LHCN-M2 (cell line): ENCODE results near the gene NOL4. TPM values are rescaled to one million over a fixed set of nuclear protein-coding genes. Genes with fewer than 3 reads are reported as not detected.
"Not testable (repeated sequence)": the region's sequence is repeated elsewhere in the genome, so short reads cannot be mapped to it uniquely, and the experiment has no call there.

Experiments used
- DNase-seq: peaks from one replicate; pipeline ENCODE4 v3.0.0-alpha.2; 2012; ENCODE audit warnings: low read depth
- polyA plus RNA-seq: library from polyadenylated mRNA; unstranded; fragments of >200 nt; gene quantifications from one replicate; pipeline ENCODE4 v1.2.1, GENCODE V29; 2012; ENCODE audit warnings: missing spikeins
- total RNA-seq: library from RNA; depleted of rRNA; stranded (reverse); fragments of >200 nt; gene quantifications from 2 replicates; pipeline ENCODE4 v1.2.3, GENCODE V29; 2014; rRNA removed

Gene NOL4
- total RNA-seq: not detected in 2 replicates
- not detected for polyA plus RNA-seq

DNA sequence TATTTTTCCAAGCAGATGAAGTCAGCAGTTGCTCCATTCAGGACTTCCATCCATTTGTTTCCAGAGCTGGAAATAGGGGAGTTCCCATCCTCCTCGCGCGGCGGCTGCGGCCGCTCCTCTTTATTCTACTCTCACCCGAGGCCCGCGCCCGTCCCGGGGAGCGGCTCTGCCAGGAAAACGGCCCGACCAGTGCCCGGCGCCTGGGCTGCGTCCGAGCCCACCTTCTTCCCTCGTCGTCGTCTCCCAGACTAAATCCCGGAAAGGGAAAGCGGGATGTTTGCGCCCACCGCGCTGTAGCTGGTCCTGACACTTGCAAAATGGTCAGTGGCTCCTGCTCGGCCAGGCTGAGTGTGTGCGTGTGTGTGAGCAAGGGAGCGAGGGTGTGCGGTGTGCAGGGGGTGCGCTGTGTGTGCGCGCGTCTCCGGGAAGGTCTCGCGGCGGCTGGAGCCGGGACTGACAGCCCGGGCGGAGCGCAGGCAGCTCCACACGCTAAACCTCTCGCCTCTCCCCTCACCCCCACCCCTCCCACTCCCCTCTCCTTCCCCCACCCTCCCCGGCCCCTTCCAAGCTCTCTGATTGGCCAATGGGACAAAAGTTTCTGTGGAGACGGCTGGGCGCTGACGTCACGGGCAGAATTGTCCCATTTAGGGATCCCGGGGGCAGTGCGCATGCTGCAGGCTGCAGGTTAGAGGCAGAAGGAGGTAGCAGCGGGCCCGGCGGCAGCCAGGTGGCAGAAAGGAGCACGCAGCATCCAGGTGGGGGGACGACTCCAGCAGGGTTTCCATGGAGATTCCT lies at the start of gene NOL4:
Gene NOL4 (minus strand): TSS at position 491 of the 795 bp plus-strand sequence. CDS start 1,660 bp downstream, outside the sequence.
- no peak for DNase-seq

- DNase-seq: not testable (repeated sequence)
Measured at GRCh38 chr18:34266029-34266428, 41.3 kb upstream of the NOL4 start.

DNA sequence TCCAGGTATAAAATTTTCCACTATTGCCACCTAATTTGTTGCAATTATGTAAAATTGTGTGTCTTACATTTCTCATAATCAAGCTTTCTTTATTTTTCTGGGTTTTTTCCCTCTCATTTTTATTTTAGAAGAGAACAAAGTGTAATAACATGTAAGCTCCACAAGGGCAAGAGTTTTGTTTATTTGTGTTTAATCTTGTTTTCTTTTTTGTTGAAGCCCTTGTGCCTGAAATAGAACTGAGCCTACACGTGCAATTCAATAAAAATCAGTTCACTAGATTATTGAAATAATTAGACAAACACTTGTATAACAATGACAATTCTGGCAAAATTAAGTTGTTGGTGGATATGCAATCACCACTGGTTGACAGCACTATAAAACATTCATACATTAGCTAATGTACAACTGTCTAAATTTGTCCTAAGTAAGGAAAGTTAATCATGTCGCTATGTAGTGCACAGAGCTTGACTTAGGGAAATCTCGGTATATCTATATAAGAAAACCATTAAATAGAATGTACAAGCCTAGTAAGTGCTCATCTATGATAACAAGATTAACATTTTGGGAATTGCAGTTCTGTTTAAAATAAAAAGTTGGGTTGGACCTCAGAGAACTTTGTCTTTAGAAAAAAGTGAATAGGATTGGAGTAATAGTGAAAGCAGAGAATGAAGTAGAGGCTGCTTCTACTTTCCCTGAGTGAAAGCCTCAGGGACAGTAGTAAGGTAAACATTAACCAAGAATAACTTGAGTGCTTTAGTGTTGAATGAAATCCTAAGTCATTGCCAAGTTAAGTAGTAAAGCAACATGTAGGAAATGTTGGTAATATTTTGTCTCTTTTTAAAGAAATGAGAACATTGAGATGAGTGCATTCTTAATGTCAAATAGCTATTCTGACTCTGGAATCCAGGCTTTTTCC lies 37.4 kb upstream of the NOL4 start:
- no peak for DNase-seq

DNA sequence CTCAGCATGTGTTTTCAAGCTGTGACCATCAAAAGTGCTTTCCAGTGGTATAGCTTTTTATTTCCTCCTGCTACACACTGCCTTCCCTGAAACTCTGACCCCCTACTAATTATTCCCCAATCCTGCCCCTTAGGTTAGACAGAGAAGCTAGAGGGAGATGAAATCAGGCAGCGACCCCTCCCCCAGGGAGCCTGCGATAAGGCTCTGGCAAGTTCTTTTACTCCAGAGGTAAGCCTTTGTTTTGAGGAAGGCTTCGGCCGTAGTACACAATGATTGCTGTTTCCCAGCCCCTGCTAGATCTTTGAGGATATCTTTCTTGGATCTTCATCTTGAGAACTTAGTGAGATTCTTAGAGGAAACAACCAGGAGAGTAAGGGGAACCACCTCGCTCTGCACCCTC lies 33.5 kb upstream of the NOL4 start:
- DNase-seq: no peak

- no peak for DNase-seq
Measured at GRCh38 chr18:34251919-34252318, 27.2 kb upstream of the NOL4 start.

DNA sequence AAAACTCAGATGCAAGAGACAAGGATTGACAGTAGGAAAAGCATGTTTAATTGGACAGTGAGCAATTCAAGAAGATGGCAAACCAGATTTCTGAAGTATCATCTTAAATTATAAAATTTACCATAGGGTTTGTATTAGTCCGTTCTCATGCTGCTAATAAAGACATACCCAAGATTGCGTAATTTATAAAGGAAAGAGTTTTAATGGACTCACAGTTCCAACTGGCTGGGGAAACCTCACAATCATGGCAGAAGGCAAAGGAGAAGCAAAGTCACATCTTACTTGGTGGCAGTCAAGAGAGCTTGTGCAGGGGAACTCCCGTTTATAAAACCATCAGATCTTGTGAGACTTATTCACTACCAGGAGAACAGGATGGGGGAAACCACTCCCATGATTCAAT lies 24.0 kb upstream of the NOL4 start:
- DNase-seq: no peak

DNA sequence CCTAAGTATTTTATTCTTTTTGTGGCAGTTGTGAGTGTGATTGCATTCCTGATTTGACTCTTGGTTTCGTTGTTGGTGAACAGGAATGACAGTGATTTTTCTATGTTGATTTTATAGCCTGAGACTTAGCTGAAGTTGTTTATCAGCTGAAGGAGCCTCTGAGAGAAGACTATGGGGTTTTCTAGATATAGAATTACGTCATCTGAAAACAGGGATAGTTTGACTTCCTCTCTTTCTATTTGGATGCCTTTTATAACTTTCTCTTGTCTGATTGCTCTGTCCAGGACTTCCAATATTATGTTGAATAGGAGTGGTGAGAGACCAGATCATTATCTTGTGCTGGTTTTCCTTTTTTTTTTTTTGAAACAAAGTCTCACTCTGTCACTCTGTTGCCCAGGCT lies 18.0 kb upstream of the NOL4 start:
- DNase-seq: no peak

- not testable (repeated sequence) for DNase-seq
Measured at GRCh38 chr18:34233781-34234388, 9.2 kb upstream of the NOL4 start.

DNA sequence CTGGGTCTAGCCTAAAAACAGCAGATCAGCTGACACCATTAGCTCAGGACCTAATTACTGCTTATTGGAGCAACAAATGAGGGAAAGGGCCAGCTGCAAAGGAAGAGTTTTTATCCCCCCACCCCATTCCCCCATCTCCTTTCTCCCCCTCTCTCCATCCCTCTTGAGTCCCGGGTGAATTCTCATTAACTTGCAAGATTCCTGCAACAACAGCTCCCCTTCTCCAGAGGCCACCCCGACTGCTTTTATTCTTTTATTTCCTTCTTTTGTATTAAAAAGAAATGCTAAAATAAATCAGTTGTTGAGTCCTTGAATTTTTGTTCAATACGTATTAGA lies 473 bp upstream of the NOL4 start:
- no peak for DNase-seq

DNA sequence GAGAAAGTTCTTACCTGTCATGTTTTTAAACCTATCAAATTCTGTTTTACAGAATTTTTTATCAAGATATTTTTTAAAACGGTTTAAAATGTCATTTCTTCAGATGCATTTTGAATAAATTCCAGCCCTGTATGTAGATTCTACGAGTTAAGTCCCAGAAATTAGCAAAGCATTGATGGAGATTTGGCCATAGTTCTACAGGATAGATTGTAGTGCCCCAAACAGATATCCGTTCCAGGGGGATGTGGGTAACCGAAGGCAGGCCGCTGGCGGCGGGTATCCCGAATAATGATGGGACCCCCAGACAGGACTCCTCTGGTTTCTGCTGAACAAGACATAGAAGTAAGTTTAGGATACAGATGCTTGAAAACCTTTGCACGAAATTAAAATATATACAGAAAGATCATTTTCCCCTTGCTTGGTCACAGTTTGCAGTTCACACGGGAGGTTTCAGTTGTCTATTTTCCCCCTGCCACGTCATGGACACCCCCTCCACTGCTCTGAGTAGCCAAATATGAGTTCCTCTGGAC lies 755 bp downstream of the NOL4 start:
- DNase-seq: no peak

- no peak for DNase-seq
Measured at GRCh38 chr18:34223164-34223892, 1.4 kb downstream of the NOL4 start.

DNA sequence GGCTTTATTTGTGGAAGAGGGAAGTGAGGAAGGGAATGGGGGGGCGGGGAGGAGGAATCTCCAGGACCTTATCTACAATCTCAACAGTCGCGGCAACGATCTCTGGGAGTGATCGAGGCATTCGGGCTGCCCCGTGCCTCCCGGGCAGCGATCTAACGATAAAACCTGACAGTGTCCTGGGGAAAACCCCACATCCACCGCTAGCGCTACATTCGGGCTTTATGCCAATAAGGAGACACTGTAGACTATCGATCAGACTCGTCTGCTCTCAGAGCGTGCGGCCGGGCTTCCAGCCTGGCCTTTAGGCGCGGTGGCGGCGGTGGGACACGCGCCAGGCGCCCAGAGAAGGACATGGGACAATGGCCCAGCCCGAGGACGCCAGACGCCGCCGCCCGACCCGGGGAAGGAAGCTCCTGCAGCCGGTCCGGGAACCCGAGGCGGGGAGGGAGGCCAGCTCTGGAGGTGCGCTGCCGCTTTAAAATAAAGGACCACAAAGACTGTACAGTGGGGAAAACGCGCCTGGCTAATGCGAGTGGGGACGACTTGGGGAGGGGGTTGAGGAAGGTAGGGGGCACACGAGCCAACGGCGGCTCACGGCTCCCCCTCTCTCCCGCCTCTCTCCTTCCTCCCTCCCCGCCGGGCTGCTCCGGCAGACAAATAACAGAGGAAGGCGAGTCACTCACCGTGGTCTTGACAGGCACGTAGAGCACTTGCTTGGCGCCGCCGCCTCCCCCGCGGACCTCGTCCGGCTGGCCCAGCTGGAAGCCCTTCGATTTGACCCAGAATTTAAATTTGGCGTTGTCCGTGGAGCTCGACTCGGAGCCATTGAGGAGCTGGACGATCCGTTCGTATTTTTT lies 2.2 kb downstream of the NOL4 start:
- DNase-seq: no peak

- DNase-seq: no peak
Measured at GRCh38 chr18:34221971-34222306, 2.8 kb downstream of the NOL4 start.

- no peak for DNase-seq
Measured at GRCh38 chr18:34220081-34220815, 4.5 kb downstream of the NOL4 start.

GRCh38 chr18:34219651-34220050 lies 5.1 kb downstream of the NOL4 start:
- DNase-seq: no peak

DNA sequence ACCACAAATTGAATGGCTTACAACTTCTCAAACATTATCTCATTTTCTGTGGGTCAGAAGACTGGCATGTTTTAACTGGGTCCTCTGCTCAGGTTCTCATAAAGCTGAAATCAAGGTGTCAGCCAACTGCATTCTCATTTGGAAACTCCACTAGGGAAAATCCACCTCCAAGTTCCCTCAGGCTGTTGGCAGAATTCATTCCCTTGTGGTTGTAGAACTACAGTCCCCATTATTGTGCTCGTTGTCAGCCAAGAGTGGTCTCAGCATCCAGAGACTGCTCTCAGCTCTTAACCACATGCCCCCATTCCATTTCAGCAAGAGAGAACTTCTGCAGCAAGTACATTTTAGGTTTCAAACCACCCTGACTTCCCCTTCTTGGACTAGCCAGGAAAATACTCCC lies 12.2 kb downstream of the NOL4 start:
- DNase-seq: no peak

DNA sequence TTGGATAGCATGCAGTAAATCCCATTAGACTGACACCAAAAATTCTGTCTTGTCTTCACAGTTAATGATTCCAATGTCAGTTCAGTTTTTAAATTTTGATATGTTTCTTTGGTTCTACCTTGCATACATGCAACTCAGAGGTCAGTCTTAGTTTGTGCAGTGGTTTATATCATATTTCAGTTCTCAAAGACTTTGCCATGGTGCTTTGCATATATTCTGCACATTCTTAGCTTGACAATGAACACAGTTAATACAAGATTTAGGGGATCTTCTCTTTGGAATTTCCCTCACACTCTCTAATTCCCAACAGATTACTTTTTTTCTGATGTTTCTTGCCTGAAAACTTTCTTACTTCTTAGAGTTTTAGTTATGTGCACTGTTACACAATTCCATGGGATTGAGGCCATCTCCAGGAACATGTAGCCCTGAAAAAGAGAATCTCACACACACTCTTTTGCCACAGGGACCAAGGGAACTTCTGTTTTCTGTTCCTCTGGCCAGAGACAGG lies 17.3 kb downstream of the NOL4 start:
- DNase-seq: no peak

DNA sequence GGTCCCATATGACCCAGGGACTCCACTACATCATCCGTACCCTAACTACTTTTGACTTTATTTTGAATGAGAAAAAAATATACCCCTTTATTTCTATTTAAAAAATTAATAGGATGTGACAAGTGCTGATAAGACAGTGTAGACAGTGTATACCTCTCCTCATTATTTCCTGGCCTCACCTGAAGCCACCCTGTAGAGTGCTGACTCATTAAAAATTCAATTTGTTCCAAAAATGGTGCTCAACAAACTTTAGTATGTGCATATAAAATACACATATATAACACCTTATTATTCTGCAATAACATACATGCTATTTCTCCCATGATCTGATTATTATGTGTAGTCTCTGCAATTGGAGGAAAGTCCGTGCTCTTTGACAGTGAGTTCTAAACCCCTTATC lies 20.8 kb downstream of the NOL4 start:
- DNase-seq: no peak

DNA sequence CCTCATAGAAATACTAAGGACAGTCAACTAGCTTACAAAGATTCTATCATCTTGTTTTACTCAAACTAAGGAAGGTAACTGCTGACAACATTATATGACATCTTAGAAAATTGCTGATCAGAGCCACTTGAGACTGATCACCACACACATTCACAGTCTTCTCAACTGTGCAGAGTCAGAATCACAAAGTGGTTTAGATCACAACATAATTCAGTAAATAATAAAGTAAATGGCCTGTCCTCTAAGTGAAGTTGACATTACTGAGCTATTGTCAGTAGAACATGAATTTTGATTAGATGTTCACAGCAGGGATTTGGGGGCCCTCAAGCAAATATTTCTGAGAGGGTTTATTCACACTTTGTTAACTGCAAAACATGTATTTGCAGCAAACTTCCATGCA lies 28.5 kb downstream of the NOL4 start:
- DNase-seq: no peak

- no peak for DNase-seq
Measured at GRCh38 chr18:34194239-34194638, 30.5 kb downstream of the NOL4 start.
